HG03354 (cell line): ENCODE data around the gene BANF1.

Source experiments
- ATAC-seq: cut with Tn5 transposase; IDR thresholded peaks from one replicate; pipeline ENCODE4 v1.9.1; 2021; ENCODE audit warnings: mild to moderate bottlenecking; ENCODE audit not compliant: unreplicated experiment, poor library complexity, severe bottlenecking

BANF1 gene

GRCh38 chr11:66032957-66033735 lies 30.8 kb downstream of the BANF1 start:
- ATAC-seq, result no peak

DNA sequence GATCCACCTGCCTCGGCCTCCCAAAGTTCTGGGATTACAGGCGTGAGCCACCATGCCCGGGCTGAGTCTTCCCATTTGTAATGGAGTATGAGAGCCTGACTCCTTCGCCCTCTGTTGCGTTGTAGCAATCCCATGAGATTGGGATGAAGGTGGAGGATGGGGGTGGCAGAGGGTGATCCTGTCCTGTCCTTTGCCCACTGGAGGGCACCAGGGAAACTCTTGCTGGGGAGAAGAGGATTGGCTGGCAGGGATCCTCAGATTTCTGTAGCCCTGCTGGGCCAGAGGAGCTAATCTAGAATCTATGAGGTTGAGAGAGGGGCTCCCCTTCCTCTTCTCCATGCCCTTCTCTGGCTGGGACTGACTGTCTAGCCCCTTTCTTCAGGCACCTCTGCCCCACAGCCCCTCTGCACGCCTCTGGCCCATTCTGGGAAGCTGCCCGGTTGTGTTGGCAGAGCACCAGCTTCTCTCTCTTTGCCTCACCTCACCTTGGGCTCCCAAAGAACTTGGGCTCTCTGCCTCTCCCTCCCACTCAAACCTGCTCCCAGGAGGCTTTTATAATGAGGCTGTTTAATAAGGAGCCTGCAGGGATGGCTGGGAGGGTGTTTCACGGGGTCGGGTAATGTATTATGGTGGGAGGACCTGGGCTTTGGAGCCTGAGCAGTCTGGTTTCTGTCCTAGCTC lies 33.5 kb downstream of the BANF1 start:
- no peak for ATAC-seq

DNA sequence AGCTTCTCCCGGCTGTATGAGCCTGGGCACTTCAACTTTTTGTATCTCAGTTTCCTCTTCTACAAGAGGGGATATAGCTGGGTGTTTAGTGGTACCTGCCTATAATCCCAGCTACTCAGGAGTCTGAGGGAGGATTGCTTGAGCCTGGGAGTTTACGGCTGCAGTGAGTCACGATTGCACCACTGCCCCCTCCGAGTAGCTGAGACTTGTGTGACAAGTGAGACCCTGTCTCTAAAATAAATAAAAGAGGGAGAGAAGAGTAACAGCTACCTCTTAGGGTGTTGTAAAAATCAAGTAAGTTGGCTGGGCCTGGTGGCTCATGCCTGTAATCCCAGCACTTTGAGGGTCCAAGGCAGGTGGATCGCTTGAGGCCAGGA lies 34.0 kb downstream of the BANF1 start:
- ATAC-seq, result no peak

DNA sequence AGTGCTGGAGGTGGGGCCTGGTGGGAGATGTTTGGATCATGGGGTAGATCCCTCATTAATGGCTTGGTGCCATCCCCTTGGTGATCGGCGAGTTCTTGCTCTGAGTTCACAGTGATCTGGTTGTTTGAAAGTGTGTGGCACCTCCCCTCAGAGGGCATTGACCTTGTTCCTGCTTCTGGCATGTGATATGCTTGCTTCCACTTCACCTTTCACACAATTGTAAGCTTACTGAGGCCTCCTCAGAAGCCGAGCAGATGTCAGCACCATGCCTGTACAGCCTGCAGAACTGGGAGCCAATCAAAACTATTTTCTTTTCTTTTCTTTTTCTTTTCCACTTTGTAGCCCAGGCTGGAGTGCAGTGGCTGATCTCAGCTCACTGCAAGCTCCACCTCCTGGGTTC lies 35.0 kb downstream of the BANF1 start:
- ATAC-seq, result no peak

- no peak for ATAC-seq
Measured at GRCh38 chr11:66039765-66040164, 37.5 kb downstream of the BANF1 start.

- ATAC-seq, result no peak
Measured at GRCh38 chr11:66042227-66042995, 40.1 kb downstream of the BANF1 start.

GRCh38 chr11:66042996-66043906 lies 40.9 kb downstream of the BANF1 start:
- ATAC-seq, result no peak

GRCh38 chr11:66044757-66045156 lies 42.5 kb downstream of the BANF1 start:
- ATAC-seq, result no peak

- peak; percentile 74 for ATAC-seq
Measured at GRCh38 chr11:66045177-66045639, 42.9 kb downstream of the BANF1 start.

- no peak for ATAC-seq
Measured at GRCh38 chr11:66046901-66047300, 44.6 kb downstream of the BANF1 start.

- no peak for ATAC-seq
Measured at GRCh38 chr11:66047541-66048365, 45.5 kb downstream of the BANF1 start.

DNA sequence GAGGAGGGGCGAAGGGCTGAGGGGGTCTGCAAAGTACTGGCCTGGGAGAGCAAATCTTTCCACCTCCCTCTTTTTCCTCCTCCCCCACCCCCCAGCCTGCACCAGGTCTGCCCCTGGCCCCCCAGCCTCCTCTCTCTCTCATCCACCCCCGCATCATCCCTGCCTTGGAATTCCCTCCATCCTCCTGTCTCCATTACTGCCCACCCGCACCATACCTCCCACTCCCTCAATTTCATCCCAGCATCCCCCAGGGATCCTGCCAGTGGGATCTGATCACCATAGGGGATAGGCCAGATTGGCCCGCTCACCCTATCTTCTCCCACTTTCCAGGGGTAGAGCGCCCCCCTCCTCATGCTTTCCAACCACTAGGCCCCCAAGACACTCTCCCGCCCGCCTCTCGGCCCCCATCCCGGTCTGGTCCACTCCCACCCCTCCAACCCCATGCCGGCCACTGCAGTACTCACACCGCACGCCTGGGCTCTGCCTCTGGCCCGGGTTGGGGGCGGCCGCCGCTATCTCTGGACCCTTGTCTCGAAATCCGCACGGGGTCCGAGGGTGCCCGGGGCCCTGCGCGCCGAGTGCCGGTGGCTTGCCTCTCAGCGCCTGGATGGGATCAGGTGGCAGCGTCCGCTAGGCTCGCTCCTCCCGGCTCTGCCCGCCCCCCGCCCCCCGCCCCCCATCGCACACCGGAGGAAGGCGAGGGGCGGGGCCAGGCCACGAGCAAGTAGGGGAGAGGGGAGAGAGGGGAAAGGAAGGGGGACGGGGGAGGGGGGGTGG lies 46.4 kb downstream of the BANF1 start, which contains the start of gene GAL3ST3:
TSS of gene GAL3ST3 (minus strand) at position 615 of the 777 bp plus-strand sequence. CDS start 3,746 bp downstream, outside the sequence.
- ATAC-seq, result no peak

DNA sequence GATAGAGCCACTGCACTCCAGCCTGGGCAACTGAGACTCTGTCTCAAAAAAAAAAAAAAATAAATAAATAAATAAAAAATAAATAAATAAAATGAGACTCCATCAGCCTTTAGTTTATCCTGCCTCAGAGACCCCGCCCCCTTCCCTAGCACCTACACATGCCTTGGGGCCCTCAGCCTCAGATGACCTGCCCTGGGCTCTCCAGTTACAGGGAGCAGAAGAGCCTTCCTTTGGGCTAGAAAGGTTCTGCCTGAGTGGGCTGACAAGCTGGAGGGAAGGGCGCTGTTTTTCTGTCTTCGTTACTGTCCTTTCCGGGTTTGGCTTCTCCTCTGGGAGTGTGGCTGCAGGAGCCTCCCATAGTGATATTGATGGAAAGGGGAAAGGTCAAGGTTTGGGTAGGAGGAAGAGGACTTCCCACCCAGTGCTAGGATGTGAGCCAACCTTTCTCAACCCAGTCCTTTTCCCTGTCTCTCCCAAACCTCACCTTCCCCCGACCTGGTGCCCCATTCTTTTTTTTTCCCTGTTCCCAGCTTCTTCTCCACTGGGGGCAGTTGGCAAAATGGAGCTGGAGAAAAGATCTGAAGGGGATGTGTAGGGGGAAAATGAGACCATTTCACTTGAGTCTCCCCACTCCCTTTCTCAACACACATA lies 48.4 kb downstream of the BANF1 start:
- no peak for ATAC-seq

- no peak for ATAC-seq
Measured at GRCh38 chr11:66051371-66051765, 49.1 kb downstream of the BANF1 start.

GRCh38 chr11:66051766-66052663 lies 49.7 kb downstream of the BANF1 start, which contains the start of gene SF3B2:
TSS of gene SF3B2 (plus strand) at chr11:66052364. CDS start at chr11:66052385, 21 bp downstream.
- peak; percentile 93 for ATAC-seq

GRCh38 chr11:66052664-66052982 lies 50.3 kb downstream of the BANF1 start:
- no peak for ATAC-seq
